Neutrophil (primary cell): Measurements from ENCODE around the gene MZT2A.
"Not testable (repeated sequence)": the region's sequence is repeated elsewhere in the genome, so short reads cannot be mapped to it uniquely, and the experiment has no call there.

ENCODE experiments used
- H3K27ac ChIP-seq: fragments of 200-600 bp; sonication (generic); 2 replicates; pipeline ENCODE4 v1.5.1; 2016; ENCODE audit warnings: mild to moderate bottlenecking, moderate library complexity
- H3K27me3 ChIP-seq: fragments of 200-600 bp; sonication (generic); 2 replicates; pipeline ENCODE4 v1.6.0; 2016; ENCODE audit warnings: mild to moderate bottlenecking
- H3K36me3 ChIP-seq: fragments of 200-600 bp; sonication (generic); 2 replicates; pipeline ENCODE4 v1.5.1; 2017
- H3K4me1 ChIP-seq, 2 experiments: fragments of 200-600 bp in 1 of 2; sonication (generic) in 1 of 2; 1 replicate in 1 of 2; 2 replicates in 1 of 2; pipeline versions ENCODE4 v1.5.1 to v1.6.1; 2013 to 2016; ENCODE audit warnings: low read depth in 1 of 2, low read length in 1 of 2, mild to moderate bottlenecking in 1 of 2, moderate library complexity in 1 of 2; ENCODE audit not compliant: control insufficient read depth in 1 of 2, insufficient read depth in 1 of 2
- H3K4me3 ChIP-seq, 2 experiments: fragments of 200-600 bp in 1 of 2; sonication (generic) in 1 of 2; 1 replicate in 1 of 2; 2 replicates in 1 of 2; pipeline ENCODE4 v1.5.1; 2013 to 2016; ENCODE audit warnings: low read depth in 1 of 2, low read length in 1 of 2, mild to moderate bottlenecking in 1 of 2, moderate library complexity in 1 of 2
- H3K9me3 ChIP-seq: fragments of 200-600 bp; sonication (generic); 2 replicates; pipeline ENCODE4 v1.5.1; 2016
- TF ChIP-seq, protein P1 (sequence below): fragments of 200-600 bp; sonication (generic); IDR thresholded peaks from 2 replicates; pipeline ENCODE4 v1.5.1; 2016; ENCODE audit warnings: antibody characterized with exemption

Gene MZT2A

DNA sequence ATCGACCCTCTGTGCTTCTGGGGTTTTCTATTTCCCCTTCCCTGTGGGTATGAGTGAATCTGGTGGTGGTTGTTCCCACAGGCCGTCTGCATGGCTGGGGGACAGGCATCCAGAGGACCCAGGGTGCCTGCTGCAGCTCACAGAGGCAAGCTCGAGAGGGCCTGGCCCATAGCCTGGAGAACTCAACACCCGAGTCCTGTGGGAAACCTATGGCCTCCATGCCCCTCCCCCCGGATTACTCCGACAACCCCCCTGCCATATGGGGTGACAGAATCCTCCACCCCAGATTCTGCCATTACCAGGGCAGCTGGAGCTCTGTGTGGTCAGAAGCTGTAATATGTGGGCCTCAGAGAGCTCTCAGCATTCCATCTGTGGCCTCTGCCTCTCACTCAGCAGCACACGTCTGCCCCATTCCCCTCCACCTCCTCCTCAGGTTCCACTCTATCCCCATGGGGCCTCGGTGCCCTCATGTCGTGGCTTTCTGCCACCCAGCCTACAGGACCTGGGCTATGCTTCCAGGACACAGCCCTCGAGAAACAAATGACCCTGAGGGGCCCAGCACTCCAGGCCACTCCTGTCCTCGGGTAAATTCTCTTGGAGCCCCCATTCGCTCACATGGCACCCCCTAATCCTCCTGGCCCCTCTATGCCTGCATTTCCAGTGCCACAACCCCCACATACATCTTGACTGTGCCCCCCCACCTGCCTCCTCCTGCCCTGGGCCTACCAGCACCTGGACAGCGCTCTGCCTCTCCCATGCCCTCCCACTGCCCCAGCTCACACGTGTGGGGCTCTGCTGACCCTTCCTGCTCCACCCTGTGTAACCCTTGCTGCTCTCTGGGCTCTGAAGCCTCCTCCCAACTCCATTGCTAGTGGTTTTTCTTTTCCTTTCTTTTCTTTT is 3.6 kb downstream of the MZT2A start:
- Histone ChIP-seq H3K27ac (no peak overlapping the region), H3K9me3 (no peaks in the 10 kb centered on the region), H3K27me3 (no peaks in the 10 kb centered on the region), H3K4me1 (peaks cover 12 to 17% of the 10 kb centered on the region in 2 experiments), H3K36me3 (peaks cover 18% of the 10 kb centered on the region), H3K4me3 (no peak overlapping the region)
- TF ChIP-seq, protein P1, sequence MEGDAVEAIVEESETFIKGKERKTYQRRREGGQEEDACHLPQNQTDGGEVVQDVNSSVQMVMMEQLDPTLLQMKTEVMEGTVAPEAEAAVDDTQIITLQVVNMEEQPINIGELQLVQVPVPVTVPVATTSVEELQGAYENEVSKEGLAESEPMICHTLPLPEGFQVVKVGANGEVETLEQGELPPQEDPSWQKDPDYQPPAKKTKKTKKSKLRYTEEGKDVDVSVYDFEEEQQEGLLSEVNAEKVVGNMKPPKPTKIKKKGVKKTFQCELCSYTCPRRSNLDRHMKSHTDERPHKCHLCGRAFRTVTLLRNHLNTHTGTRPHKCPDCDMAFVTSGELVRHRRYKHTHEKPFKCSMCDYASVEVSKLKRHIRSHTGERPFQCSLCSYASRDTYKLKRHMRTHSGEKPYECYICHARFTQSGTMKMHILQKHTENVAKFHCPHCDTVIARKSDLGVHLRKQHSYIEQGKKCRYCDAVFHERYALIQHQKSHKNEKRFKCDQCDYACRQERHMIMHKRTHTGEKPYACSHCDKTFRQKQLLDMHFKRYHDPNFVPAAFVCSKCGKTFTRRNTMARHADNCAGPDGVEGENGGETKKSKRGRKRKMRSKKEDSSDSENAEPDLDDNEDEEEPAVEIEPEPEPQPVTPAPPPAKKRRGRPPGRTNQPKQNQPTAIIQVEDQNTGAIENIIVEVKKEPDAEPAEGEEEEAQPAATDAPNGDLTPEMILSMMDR, result no peak

DNA sequence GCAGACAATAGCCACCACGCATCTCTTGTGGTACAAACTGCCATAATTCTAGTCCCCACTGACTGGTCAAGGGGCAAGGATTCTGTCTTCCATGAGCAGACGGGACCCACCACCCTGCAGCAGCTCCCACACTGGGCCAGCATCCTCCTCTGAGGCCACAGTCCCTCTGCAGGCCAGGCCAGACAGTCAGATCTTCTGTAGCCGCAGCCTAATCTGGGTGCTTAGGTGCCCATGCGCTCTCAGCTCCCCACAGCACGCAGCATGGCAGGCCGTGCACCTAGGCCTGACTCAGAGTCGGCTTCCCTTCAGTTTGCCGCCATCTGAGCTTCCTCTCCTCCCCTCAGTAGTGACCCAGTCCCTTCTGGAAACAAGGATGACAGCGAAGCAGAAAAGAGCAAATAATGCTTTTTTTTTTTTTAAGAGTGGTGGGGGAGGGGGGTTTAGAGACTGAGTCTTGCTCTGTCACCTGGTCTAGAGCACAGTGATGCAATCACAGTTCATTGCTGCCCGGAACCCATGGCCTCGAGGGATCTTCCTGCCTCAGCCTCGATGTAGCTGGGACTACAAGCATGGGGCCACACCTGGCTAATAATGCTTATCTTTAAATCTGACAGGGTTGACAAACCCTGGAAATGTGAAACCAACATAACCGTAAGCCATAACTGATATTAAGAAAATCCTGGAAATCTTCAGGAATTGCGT is 5.8 kb downstream of the MZT2A start:
- H3K4me1 ChIP-seq, result peaks cover 6 to 11% of the 10 kb centered on the region in 2 experiments
- not testable (repeated sequence) for H3K9me3 ChIP-seq, H3K4me3 ChIP-seq, H3K27ac ChIP-seq, H3K27me3 ChIP-seq
- peaks cover 30% of the 10 kb centered on the region for H3K36me3 ChIP-seq

DNA sequence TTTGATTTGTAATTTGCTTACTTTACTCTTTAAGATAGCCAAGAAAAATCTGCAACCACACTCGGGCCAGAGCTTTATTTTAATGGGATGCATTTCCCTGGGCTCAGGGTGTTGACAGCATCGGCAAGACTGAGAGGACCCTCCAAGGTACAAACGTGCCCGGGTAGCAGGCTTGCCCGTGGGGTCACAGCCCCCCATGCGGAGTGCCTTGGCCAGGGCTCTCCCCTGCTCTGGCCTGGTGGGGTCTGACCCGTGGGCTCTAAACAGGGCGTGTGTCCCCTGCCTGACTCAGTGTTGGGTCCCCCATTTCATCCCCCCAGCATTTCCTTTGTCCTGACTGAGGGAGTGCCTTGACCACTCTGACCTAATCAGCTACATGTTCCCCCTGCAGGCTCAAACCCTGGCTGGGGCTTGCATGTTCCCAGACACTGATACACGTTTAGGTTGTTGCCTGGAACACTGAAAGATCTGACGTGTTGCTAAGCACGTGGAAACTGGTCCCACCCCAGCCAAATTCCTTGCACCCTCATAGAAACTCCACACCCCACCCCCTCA is 7.2 kb downstream of the MZT2A start:
- H3K9me3 ChIP-seq, H3K4me1 ChIP-seq, H3K4me3 ChIP-seq, H3K27me3 ChIP-seq, H3K27ac ChIP-seq: not testable (repeated sequence)
- H3K36me3 ChIP-seq, result peaks cover 30% of the 10 kb centered on the region

DNA sequence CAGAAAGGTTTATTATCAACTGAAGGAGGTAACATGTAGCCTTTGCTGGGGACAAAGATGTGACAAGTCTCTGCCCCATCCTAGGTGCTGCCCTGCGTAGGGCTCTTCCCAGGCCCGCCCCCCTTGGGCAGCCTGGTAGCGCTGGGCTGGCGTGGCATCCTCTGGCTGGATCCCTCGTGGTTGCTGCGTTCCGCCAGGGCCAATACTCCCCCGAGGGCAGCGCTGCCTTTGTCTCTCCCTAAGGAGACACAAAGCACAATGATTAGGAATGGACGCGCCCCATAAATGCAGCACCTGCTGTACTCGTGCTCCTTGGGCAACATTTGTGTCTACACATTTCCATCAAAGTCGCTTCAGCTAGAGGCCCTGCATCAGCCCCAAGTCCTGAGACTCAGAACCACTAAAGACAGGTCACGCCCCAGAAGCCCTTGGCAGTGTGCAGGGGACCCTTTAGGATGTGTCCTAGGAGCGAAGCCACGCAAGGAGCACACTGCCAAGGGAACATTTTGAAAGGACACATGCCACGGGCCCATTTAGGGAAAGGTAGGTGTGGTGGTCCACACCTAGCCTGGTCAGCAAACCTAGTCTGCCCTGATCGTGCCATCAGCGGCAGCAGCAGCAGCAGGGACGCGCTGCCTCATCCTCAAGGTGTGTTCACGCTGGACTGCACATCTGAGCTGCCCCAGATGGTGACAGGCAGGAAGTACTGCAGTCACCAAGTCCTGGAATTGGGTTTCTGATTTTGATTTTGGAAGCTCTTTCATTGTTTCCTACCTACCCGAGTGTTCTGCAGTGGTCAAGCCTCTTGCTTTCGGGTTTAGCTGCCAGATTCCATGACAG is 8.0 kb downstream of the MZT2A start:
- not testable (repeated sequence) for H3K4me3 ChIP-seq, H3K27ac ChIP-seq, H3K27me3 ChIP-seq, H3K9me3 ChIP-seq, H3K4me1 ChIP-seq
- peaks cover 30% of the 10 kb centered on the region for H3K36me3 ChIP-seq

DNA sequence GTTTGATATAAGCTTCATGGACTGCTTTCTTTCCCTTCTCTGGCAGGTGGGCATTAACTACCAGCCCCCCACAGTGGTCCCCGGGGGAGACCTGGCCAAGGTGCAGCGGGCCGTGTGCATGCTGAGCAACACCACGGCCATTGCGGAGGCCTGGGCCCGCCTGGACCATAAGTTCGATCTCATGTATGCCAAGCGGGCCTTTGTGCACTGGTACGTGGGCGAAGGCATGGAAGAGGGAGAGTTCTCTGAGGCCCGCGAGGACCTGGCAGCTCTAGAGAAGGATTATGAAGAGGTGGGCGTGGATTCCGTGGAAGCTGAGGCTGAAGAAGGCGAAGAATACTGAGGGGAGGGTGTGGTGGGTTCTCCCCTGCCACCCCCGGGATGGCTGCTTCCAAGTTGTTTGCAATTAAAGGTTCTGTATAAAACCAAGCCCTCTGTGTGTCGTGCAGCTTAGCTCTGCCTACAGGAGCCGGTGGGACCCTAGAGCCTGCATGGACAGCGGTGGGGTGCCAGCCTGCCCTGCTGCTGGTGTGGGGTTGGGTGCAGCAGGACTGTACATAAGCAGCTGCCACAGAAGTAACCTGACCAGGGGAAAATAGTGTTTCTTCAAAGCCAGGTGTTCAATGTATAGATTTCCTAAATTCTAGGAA is 9.6 kb downstream of the MZT2A start:
- not testable (repeated sequence) for H3K27me3 ChIP-seq, H3K27ac ChIP-seq, H3K9me3 ChIP-seq, H3K4me1 ChIP-seq, H3K4me3 ChIP-seq
- H3K36me3 ChIP-seq, result peaks cover 23% of the 10 kb centered on the region

DNA sequence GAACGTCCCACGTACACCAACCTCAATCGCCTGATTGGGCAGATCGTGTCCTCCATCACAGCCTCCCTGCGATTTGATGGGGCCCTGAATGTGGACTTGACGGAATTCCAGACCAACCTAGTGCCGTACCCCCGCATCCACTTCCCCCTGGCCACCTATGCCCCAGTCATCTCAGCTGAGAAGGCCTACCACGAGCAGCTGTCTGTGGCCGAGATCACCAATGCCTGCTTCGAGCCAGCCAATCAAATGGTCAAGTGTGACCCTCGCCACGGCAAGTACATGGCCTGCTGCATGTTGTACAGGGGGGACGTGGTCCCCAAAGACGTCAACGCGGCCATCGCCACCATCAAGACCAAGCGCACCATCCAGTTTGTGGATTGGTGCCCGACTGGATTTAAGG is 11.8 kb downstream of the MZT2A start:
- H3K9me3 ChIP-seq, H3K4me1 ChIP-seq, H3K27me3 ChIP-seq, H3K4me3 ChIP-seq, H3K27ac ChIP-seq: not testable (repeated sequence)
- H3K36me3 ChIP-seq, result peaks cover 18% of the 10 kb centered on the region

DNA sequence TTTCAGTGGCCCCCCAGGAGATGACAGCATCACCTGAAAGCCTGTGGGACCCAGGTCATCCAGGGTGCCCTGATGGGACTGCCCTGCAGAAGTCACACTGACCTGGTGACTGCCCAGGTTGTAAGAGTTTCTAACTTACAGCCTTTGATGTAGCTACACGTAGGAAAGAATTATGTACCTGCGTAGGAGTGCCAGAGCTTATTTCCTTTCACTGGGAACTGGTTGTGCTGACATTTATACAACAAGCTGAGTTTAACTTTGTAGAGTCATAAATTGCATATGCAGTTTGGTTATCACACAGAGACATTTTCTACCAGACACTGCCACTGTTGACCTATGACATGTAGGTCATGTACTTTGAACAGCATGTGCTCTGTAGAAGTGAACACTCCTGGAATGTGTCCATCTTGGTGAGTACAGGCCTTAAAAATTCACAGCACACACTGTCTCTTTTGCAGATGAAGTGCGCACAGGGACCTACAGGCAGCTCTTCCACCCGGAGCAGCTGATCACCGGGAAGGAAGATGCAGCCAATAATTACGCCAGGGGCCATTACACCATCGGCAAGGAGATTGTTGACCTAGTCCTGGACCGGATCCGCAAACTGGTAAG is 13.2 kb downstream of the MZT2A start:
- H3K4me3 ChIP-seq, H3K4me1 ChIP-seq, H3K9me3 ChIP-seq, H3K27ac ChIP-seq, H3K27me3 ChIP-seq: not testable (repeated sequence)
- peaks cover 13% of the 10 kb centered on the region for H3K36me3 ChIP-seq

DNA sequence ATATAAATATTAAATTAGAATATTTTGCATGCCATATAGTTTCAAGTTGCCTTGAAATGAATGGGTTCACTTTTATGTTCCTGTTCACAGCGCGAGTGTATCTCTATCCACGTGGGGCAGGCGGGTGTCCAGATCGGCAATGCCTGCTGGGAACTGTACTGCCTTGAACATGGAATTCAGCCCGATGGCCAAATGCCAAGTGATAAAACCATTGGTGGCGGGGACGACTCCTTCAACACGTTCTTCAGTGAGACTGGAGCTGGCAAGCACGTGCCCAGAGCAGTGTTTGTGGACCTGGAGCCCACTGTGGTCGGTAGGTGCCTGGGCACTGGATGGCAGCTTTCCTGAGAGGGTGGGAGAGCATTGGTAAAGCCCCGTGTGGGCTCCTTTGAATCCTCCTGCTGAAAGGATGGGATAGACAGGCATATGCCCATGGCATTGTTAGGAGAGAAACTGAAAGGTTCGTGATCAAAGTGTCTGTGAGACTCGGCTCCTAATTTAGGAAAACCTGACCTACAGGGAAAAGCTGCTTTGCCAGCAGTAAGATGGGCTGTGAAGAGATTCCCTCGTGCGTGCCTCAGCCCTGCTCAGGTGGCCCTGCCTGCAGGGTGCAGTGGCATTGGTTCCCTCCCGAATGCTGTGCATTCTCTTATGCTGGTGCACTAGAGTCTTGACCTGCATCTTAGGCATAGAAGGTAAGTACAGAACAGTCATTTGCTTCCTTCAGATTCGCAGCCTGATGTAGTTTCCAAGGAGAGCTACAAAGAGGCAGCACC is 13.9 kb downstream of the MZT2A start:
- H3K4me1 ChIP-seq, H3K27me3 ChIP-seq, H3K9me3 ChIP-seq, H3K4me3 ChIP-seq, H3K36me3 ChIP-seq, H3K27ac ChIP-seq: not testable (repeated sequence)

DNA sequence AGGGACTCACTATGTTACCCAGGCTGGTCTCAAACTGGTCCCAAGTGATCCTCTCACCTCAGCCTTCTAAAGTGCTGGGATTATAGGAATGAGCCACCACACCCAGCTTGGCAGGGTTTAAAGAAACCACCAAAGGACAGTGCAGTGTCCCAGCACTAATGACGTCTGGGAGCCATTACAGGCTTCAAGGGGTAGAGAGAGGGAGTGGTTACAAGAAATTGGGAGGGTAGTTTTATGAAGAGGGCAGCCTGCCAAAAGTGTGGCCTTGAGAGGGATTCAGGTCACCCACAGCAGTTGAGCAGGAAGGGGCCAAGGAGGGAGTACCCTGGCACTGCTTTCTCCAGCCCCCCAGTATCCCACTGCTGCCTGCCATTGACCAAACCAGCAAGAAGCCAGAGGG is 15.0 kb downstream of the MZT2A start:
- H3K27me3 ChIP-seq, H3K4me3 ChIP-seq, H3K9me3 ChIP-seq, H3K4me1 ChIP-seq, H3K27ac ChIP-seq, H3K36me3 ChIP-seq: not testable (repeated sequence)

DNA sequence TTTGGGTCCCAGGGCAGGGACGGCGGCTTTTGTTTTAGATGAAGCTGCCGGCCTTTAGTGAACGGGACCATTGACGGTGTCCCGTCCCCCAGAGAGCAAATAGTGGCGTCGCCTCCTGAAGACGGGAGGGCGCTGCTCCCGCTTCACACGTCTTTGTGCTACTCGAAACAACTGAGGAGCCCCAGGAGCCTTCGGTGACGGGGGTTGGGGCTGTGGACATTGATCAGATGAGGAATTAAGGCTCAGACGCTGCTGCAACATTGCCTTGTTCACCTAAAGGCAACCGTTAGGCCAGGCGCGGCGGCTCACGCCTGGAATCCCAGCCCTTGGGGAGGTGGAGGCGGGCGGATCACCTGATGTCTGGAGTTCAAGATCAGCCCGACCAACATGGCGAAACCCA is 15.8 kb downstream of the MZT2A start:
- H3K27me3 ChIP-seq, H3K4me1 ChIP-seq, H3K9me3 ChIP-seq, H3K36me3 ChIP-seq, H3K4me3 ChIP-seq, H3K27ac ChIP-seq: not testable (repeated sequence)
